SK-N-SH treated with all-trans-retinoic acid at 6 μM for 48 hours (cell line): Measurements from ENCODE around the gene RPS6KA2.

ENCODE experiments used
- BACH2 ChIP-seq: fragments of 250-450 bp; sonication (Bioruptor Pico); IDR thresholded peaks from 2 replicates; pipeline ENCODE4 v1.9.0; 2021; ENCODE audit warnings: mild to moderate bottlenecking, borderline replicate concordance
- CSDC2 ChIP-seq: fragments of 250-450 bp; sonication (Bioruptor Pico); IDR thresholded peaks from 2 replicates; pipeline ENCODE4 v1.5.0; 2020; ENCODE audit warnings: mild to moderate bottlenecking, moderate library complexity
- CSRNP3 ChIP-seq: fragments of 250-450 bp; sonication (Bioruptor Pico); IDR thresholded peaks from 2 replicates; pipeline ENCODE4 v1.5.1; 2021; ENCODE audit warnings: mild to moderate bottlenecking, moderate library complexity
- ISL1 ChIP-seq: fragments of 250-450 bp; sonication (Bioruptor Pico); IDR thresholded peaks from 2 replicates; pipeline ENCODE4 v2.1.2; 2022; ENCODE audit warnings: mild to moderate bottlenecking, moderate library complexity
- OSR1 ChIP-seq: fragments of 250-450 bp; sonication (Bioruptor Pico); IDR thresholded peaks from 2 replicates; pipeline ENCODE4 v1.8.0; 2022; ENCODE audit warnings: moderate library complexity, mild to moderate bottlenecking, inconsistent platforms
- PATZ1 ChIP-seq: fragments of 250-450 bp; sonication (Bioruptor Pico); IDR thresholded peaks from 2 replicates; pipeline ENCODE4 v1.8.0; 2020; ENCODE audit warnings: mild to moderate bottlenecking, moderate library complexity, borderline replicate concordance
- PPARA ChIP-seq: fragments of 250-450 bp; sonication (Bioruptor Pico); IDR thresholded peaks from 2 replicates; pipeline ENCODE4 v1.5.0; 2020; ENCODE audit warnings: mild to moderate bottlenecking, borderline replicate concordance
- RARB ChIP-seq: fragments of 250-450 bp; sonication (Bioruptor Pico); IDR thresholded peaks from 2 replicates; pipeline ENCODE4 v1.8.0; 2021; ENCODE audit warnings: mild to moderate bottlenecking, moderate library complexity
- SNAI2 ChIP-seq: fragments of 250-450 bp; sonication (Bioruptor Pico); IDR thresholded peaks from 2 replicates; pipeline ENCODE4 v1.5.0; 2020; ENCODE audit warnings: mild to moderate bottlenecking, moderate library complexity
- TOX ChIP-seq: fragments of 250-450 bp; sonication (Bioruptor Pico); IDR thresholded peaks from 2 replicates; pipeline ENCODE4 v1.8.0; 2021; ENCODE audit warnings: mild to moderate bottlenecking, moderate library complexity, borderline replicate concordance
- ZFP30 ChIP-seq: fragments of 450-650 bp; formaldehyde crosslinking; IDR thresholded peaks from 2 replicates; pipeline ENCODE4 v1.5.0; 2022; ENCODE audit warnings: mild to moderate bottlenecking, moderate library complexity
- ZNF70 ChIP-seq: fragments of 450-650 bp; formaldehyde crosslinking; IDR thresholded peaks from 2 replicates; pipeline ENCODE4 v1.5.0; 2020; ENCODE audit warnings: mild to moderate bottlenecking, moderate library complexity
- TF ChIP-seq, protein P1 (sequence below): fragments of 250-450 bp; sonication (Bioruptor Pico); IDR thresholded peaks from 2 replicates; pipeline ENCODE4 v1.5.1; 2020; ENCODE audit warnings: low read depth, mild to moderate bottlenecking, moderate library complexity

DNA sequence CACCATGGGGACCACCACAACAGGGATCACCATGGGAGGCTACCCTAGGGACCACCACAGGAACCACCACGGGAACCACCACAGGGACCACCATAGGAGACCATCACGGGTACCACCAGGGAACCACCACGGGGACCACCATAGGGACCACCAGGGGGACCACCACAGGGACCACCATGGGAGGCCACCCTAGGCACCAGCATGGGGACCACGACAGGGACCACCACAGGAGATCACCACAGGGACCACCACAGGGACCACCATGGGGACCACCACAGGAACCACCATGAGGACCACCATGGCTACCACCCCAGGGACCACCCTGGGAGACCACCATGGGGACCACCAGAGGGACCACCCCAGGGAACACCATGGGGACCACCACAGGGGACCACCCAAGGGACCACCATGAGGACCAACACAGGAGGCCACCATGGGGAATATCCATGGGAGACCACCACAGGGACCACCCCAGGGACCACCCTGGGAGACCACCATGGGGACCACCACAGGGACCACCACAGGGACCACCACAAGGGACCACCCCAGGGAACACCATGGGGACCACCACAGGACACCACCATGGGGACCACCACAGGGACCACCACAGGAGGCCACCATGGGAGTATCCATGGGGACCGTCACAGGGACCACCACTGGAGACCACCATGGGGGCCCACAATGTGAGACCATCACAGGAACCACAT, 176.7 kb downstream of the RPS6KA2 start:
- no peak for TF ChIP-seq ISL1 (CRISPR knock-in tag)
- TF ChIP-seq CSRNP3, result no peak
- TF ChIP-seq BACH2 (CRISPR knock-in tag), result no peak
- TF ChIP-seq ZFP30 (CRISPR knock-in tag), result no peak
- TF ChIP-seq, protein P1, sequence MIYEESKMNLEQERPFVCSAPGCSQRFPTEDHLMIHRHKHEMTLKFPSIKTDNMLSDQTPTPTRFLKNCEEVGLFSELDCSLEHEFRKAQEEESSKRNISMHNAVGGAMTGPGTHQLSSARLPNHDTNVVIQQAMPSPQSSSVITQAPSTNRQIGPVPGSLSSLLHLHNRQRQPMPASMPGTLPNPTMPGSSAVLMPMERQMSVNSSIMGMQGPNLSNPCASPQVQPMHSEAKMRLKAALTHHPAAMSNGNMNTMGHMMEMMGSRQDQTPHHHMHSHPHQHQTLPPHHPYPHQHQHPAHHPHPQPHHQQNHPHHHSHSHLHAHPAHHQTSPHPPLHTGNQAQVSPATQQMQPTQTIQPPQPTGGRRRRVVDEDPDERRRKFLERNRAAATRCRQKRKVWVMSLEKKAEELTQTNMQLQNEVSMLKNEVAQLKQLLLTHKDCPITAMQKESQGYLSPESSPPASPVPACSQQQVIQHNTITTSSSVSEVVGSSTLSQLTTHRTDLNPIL (CRISPR knock-in tag), result no peak
- TF ChIP-seq ZNF70 (CRISPR knock-in tag), result no peak
- no peak for TF ChIP-seq CSDC2 (CRISPR knock-in tag)
- TF ChIP-seq RARB (CRISPR knock-in tag), result no peak
- TF ChIP-seq SNAI2 (CRISPR knock-in tag), result no peak
- TF ChIP-seq PPARA, result no peak
- TF ChIP-seq PATZ1 (CRISPR knock-in tag), result no peak
- TF ChIP-seq OSR1, result no peak
- TF ChIP-seq TOX (CRISPR knock-in tag), result no peak
